ENCODE measurements around the gene PARD3.

PARD3 gene

DNA sequence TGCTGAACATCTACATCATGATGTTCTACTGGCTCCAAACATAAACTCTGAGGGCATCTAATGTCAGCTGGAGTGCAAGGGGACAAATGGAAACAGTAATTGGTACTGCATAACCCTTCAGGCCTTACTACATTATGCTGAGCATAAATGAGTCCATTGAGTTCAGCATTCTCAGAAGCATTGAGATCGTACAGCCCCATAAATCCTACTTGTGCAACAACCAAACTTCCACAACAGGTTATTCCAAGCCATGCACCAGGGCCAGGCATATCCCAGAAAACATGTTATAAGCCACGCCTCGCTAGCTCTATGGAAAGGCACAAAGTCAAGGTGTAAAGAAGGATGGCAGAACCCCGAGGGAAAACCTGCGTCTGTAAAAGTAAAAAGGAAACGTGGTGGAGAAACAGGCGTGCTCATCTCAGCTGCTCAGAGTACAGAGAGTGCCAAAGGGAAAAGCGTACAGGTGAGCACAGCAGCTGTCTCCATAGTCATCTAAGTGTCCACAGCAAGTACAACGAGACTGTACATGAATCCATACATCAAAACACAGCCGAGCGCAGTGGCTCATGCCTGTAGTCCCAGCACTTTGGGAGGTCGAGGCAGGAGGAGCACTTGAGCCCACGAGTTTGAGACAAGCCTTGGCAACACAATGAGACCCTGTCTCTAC, 124.6 kb downstream of the PARD3 start:
- no peak overlapping the region for H3K4me3 ChIP-seq (ENCODE audit: low read depth, low read length)
- TF ChIP-seq, protein P1, sequence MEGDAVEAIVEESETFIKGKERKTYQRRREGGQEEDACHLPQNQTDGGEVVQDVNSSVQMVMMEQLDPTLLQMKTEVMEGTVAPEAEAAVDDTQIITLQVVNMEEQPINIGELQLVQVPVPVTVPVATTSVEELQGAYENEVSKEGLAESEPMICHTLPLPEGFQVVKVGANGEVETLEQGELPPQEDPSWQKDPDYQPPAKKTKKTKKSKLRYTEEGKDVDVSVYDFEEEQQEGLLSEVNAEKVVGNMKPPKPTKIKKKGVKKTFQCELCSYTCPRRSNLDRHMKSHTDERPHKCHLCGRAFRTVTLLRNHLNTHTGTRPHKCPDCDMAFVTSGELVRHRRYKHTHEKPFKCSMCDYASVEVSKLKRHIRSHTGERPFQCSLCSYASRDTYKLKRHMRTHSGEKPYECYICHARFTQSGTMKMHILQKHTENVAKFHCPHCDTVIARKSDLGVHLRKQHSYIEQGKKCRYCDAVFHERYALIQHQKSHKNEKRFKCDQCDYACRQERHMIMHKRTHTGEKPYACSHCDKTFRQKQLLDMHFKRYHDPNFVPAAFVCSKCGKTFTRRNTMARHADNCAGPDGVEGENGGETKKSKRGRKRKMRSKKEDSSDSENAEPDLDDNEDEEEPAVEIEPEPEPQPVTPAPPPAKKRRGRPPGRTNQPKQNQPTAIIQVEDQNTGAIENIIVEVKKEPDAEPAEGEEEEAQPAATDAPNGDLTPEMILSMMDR (IDR thresholded peaks at IDR 0.05; ENCODE audit: control insufficient read depth, extremely low read depth, insufficient read depth): no peak
- no peak for DNase-seq (ENCODE audit: low read depth)

DNA sequence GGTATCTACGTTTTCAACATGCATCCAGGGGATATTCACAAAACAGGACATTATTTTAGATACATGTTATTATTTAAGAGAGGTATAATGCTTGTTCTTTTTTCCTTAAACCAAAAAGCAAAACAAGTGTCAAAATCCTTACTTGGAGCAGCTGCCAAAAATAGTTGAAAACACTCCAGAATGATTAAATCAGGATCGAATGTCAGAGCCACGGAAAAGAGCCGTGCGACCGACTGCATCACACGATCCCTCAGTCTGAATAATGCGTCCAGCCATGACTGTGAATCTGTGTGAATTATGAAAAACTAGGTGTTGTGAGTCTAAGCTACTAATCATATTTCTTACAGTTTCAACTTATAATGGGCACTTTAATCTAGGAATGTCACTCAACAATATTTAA, 126.0 kb downstream of the PARD3 start:
- TF ChIP-seq, protein P1 (IDR thresholded peaks at IDR 0.05; ENCODE audit: control insufficient read depth, extremely low read depth, insufficient read depth): no peak

DNA sequence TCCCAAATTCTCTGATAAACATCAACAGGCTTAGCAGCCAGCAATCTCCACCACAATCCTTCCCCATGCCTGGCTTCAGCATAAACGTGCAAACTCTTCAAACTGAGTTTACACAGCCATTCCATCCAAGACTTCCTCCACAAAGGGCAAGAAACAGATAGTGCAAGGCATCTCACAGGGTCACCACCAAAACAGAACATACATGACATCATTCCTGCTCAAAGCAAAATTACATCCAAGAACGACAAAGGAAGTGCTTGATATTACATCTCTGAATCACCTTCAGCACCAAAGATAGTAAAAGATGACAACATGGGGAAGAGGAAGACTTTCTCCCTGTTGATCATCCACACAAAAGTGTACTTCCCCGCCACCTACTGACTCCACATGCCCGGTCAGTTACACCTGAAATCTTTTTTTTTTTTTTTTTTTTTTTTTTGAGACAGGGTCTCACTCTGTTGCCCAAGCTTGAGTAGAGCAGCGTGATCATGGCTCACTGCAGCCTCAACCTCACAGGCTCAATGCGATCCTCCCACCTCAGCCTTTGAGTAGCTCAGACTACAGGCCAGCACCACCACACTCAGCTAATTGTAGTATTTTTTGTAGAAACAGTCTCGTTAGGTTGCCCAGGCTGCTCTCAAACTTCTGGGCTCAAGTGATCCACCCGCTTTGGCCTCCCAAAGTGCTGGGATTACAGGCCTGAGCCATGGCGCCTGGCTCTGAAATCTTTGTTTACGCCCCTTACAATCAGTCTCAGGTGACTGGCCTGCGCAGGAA, 127.5 kb downstream of the PARD3 start:
- TF ChIP-seq, protein P1 (IDR thresholded peaks at IDR 0.05; ENCODE audit: control insufficient read depth, extremely low read depth, insufficient read depth): no peak
- no peak for DNase-seq (ENCODE audit: low read depth)
- no peak overlapping the region for H3K4me3 ChIP-seq (ENCODE audit: low read depth, low read length)

More for the DNA sequence above, 126.0 kb downstream of the PARD3 start:
- no peak for DNase-seq (ENCODE audit: low read depth)
- no peak overlapping the region for H3K4me3 ChIP-seq (ENCODE audit: low read depth, low read length)

DNA sequence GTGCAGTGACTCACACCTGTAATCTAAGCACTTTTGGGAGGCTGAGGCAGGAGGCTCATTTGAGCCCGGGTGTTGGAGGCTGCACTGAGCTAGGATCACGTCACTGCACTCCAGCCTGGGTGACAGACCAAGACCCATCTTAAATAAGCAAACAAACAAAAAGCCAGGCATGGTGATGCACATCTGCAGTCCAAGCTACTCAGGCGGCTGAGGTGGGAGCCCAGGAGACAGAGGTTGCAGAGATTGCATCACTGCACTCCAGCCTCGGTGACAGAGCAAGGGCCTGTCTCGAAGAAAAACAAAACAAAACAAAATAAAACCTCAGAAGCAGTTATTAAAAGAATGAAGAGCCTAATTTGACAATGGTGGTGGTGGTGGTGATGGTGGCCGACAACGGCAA, 132.5 kb downstream of the PARD3 start:
- TF ChIP-seq, protein P1 (IDR thresholded peaks at IDR 0.05; ENCODE audit: control insufficient read depth, extremely low read depth, insufficient read depth): no peak
- DNase-seq (ENCODE audit: low read depth): no peak
- no peak overlapping the region for H3K4me3 ChIP-seq (ENCODE audit: low read depth, low read length)

DNA sequence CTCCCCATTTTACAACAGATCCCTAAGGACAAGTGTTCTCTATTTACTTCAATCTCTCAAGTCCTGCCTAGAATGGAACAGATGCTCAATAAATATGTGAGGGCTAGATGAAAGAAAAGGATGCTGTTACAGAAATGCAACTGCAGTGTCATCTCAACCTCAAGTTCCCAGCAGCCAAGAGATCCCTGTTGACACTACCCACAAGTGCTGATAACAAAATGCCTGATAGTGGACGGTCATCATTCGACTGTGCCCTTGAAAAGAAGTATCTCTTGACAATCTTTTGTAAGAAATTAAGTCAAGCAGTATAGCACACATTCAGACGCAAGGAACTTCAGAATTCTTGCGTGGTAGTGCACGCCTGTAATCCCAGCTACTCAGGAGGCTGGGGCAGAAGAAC, 133.2 kb downstream of the PARD3 start:
- DNase-seq (ENCODE audit: low read depth): no peak
- H3K4me3 ChIP-seq (ENCODE audit: low read depth, low read length): no peak overlapping the region
- TF ChIP-seq, protein P1 (IDR thresholded peaks at IDR 0.05; ENCODE audit: control insufficient read depth, extremely low read depth, insufficient read depth): no peak

DNA sequence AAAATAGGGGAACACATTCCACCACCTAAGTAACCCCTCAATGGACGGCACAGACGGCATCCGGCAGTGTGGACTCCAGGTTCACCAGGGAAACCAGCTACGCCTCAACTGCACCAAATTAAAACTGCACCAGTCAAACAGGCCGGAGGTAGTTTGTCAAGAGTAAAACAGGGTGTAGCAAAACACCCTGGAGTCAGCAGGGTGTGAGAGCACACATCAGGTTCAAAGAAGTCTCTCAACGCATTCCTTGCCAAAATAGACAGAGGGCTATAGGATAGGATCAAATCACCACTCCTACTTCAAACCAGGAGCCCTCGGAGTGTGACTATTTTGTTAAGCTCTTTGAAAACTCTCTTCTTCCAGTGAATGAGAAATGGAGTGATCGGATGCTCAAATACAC, 135.9 kb downstream of the PARD3 start:
- TF ChIP-seq, protein P1 (IDR thresholded peaks at IDR 0.05; ENCODE audit: control insufficient read depth, extremely low read depth, insufficient read depth): no peak
- DNase-seq (ENCODE audit: low read depth): no peak
- H3K4me3 ChIP-seq (ENCODE audit: low read depth, low read length): no peak overlapping the region
